GM10266 (cell line): ENCODE measurements around the gene ARHGAP40.

ENCODE experiments used
- DNase-seq: peaks from one replicate; pipeline ENCODE4 v3.0.0; 2012; ENCODE audit errors: extremely low spot score
- CTCF ChIP-seq: IDR thresholded peaks from 2 replicates; pipeline ENCODE4 v1.5.1; 2012; ENCODE audit warnings: mild to moderate bottlenecking, low read depth; ENCODE audit not compliant: control insufficient read depth, insufficient read depth; ENCODE audit errors: missing control alignments

The ARHGAP40 gene

GRCh38 chr20:38685853-38686473 is 84.4 kb downstream of the ARHGAP40 start:
- peak; percentile 40 for DNase-seq
- no peak for TF ChIP-seq CTCF

- peak; percentile 46 for DNase-seq
These were observed 91.1 kb downstream of the ARHGAP40 start for GRCh38 chr20:38692436-38693411.

GRCh38 chr20:38697306-38697705 is 95.7 kb downstream of the ARHGAP40 start:
- TF ChIP-seq CTCF, result no peak
- no peak for DNase-seq

More at GRCh38 chr20:38692436-38693411, 91.1 kb downstream of the ARHGAP40 start:
- TF ChIP-seq CTCF, result no peak

GRCh38 chr20:38698541-38698940 is 96.9 kb downstream of the ARHGAP40 start:
- no peak for DNase-seq
- no peak for TF ChIP-seq CTCF

GRCh38 chr20:38700141-38700540 is 98.5 kb downstream of the ARHGAP40 start:
- TF ChIP-seq CTCF, result no peak
- DNase-seq, result no peak
